GM12864 (cell line): ENCODE measurements around the gene EPHB2.

Source experiments
- DNase-seq: peaks from one replicate; pipeline ENCODE4 v3.0.0-alpha.2; 2011; ENCODE audit warnings: low read depth
- H3K4me3 ChIP-seq: 2 replicates; pipeline ENCODE4 v1.5.1; 2011; ENCODE audit warnings: mild to moderate bottlenecking, low read depth, low read length, control low read depth
- TF ChIP-seq, protein P1 (sequence below): IDR thresholded peaks from 2 replicates; pipeline ENCODE4 v1.5.1; 2011; ENCODE audit warnings: low read depth, mild to moderate bottlenecking, moderate library complexity, low read length, control low read depth, inconsistent platforms; ENCODE audit errors: missing control alignments

The EPHB2 gene

GRCh38 chr1:22784317-22784716, 73.7 kb downstream of the EPHB2 start:
- TF ChIP-seq, protein P1, sequence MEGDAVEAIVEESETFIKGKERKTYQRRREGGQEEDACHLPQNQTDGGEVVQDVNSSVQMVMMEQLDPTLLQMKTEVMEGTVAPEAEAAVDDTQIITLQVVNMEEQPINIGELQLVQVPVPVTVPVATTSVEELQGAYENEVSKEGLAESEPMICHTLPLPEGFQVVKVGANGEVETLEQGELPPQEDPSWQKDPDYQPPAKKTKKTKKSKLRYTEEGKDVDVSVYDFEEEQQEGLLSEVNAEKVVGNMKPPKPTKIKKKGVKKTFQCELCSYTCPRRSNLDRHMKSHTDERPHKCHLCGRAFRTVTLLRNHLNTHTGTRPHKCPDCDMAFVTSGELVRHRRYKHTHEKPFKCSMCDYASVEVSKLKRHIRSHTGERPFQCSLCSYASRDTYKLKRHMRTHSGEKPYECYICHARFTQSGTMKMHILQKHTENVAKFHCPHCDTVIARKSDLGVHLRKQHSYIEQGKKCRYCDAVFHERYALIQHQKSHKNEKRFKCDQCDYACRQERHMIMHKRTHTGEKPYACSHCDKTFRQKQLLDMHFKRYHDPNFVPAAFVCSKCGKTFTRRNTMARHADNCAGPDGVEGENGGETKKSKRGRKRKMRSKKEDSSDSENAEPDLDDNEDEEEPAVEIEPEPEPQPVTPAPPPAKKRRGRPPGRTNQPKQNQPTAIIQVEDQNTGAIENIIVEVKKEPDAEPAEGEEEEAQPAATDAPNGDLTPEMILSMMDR, result no peak

GRCh38 chr1:22784737-22785136, 74.1 kb downstream of the EPHB2 start:
- DNase-seq, result no peak

More at GRCh38 chr1:22784317-22784716, 73.7 kb downstream of the EPHB2 start:
- no peak for DNase-seq
- no peak overlapping the region for H3K4me3 ChIP-seq

GRCh38 chr1:22786101-22786500, 75.5 kb downstream of the EPHB2 start:
- no peak for DNase-seq

More at GRCh38 chr1:22784737-22785136, 74.1 kb downstream of the EPHB2 start:
- H3K4me3 ChIP-seq, result no peak overlapping the region
- TF ChIP-seq, protein P1, result no peak

DNA sequence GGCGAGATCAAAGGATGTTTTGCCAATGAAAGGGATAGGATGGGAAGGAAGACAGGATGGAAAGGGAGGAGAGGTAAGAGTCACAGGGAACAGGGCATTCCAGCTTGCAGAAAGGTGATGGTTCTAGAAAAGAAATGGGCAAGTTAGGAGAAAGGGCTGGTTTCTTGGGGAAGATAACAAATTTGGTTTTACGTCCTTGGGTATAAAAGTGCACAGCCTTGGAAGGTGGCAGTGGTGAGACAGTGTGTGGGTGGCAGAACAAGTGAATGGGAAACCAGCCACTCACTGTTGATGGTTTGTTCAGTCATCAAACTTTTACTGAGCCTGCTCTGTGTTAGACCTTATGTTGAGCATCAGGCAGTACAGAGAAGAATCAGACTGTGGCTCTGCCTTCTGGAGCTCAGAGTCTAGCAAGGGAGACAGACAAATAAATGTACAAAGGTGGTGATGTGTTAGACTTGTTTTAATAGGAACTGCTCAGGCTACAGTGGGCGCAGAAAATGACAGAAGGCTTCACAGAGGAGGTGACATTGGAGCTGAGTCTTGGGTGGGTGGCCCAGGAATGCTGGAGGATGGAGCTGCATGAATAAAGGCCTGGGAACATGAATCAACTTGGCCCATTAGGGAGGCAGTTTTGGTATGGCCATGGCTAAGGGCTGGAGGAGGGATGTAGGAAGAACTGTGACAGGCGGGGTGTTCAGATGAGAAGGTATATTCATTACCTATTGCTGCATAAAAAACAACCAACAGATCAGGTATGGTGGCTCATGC, 76.3 kb downstream of the EPHB2 start:
- TF ChIP-seq, protein P1, result no peak
- DNase-seq, result no peak

More at GRCh38 chr1:22786101-22786500, 75.5 kb downstream of the EPHB2 start:
- TF ChIP-seq, protein P1, result no peak
- no peak overlapping the region for H3K4me3 ChIP-seq

GRCh38 chr1:22787636-22788035, 77.0 kb downstream of the EPHB2 start:
- TF ChIP-seq, protein P1, result no peak
- H3K4me3 ChIP-seq, result no peak overlapping the region
- no peak for DNase-seq

More for the DNA sequence above, 76.3 kb downstream of the EPHB2 start:
- no peak overlapping the region for H3K4me3 ChIP-seq

DNA sequence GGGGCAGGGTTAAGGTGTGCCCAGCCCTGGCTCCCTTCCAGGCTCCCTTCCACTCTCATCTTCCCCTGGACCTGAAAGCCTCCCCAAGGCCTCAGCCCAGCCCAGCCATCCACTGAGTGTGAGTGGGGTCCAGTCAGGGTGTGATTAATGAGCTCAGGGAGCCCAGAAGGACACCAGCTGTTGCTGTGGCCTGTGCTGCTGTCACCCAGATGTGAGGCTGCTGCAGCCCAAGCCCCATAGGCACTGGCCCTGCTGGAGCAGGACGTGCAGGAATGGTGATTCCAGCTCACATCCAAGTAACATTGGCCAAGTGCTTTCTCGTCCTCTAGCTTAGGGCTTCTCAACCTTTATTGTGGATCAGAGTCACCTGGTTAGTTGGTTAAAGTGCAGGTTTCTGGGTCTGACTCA, 77.6 kb downstream of the EPHB2 start:
- no peak for DNase-seq
- H3K4me3 ChIP-seq, result no peak overlapping the region
- TF ChIP-seq, protein P1, result no peak
